CD4-positive, alpha-beta T cell treated with Interleukin-17A for 4 hours (primary cell): Measurements from ENCODE around the gene HOXD1.
A peak's percentile ranks its signal among the peaks of the same experiment; 100 is the strongest.

ENCODE experiments used
- DNase-seq: peaks from one replicate; pipeline ENCODE4 v3.0.0-alpha.2; 2020; ENCODE audit warnings: mixed read lengths

The HOXD1 gene

DNA sequence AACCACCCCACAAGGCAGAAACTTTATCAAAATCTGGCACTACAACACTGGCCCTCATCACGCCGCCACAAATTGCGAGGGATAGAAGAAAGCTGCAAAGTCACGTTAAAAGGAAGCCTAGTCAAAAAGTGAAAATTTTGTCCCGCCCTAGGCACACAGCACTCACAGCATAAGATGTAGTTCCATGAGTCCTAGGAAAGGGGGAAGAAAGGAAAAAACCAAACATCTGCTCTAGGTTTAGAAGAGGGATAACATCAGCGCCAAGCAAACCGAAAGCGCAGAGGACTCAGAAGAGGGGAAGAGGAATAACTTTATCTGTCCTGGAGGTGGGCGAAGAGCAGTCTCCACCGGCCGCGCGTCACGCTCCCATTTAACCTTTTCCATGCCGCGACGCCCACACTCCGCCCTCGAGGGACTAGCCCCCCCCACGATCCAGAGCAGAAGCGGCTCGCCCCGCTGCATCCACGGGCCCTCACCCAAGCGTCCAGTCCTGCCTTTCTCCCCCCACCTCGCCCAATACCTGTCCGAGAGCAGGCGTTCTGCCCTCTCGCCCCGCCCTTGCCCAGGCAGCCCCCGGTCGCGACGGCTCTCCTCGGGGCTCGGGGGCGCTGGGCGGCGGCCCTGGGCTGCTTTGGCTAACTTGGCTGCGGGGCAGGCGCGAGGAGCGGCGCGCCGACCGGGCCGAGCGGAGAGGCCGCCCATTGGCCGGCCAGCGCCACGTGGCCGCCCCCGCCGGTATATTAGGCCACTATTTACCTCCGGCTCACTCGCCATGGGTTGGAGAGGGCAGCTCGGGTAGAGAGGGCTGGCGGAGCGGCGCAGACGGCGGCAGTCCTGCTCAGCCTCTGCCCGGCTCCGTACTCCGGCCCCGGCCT, at the start of gene HOXD1:
Gene HOXD1 (plus strand): TSS at position 770 of the 875 bp plus-strand sequence. CDS start 134 bp downstream, outside the sequence.
- no peak for DNase-seq

- no peak for DNase-seq
Measured at GRCh38 chr2:176138923-176139660, 49.4 kb upstream of the HOXD1 start.

GRCh38 chr2:176139661-176140512, 48.6 kb upstream of the HOXD1 start:
- no peak for DNase-seq

DNA sequence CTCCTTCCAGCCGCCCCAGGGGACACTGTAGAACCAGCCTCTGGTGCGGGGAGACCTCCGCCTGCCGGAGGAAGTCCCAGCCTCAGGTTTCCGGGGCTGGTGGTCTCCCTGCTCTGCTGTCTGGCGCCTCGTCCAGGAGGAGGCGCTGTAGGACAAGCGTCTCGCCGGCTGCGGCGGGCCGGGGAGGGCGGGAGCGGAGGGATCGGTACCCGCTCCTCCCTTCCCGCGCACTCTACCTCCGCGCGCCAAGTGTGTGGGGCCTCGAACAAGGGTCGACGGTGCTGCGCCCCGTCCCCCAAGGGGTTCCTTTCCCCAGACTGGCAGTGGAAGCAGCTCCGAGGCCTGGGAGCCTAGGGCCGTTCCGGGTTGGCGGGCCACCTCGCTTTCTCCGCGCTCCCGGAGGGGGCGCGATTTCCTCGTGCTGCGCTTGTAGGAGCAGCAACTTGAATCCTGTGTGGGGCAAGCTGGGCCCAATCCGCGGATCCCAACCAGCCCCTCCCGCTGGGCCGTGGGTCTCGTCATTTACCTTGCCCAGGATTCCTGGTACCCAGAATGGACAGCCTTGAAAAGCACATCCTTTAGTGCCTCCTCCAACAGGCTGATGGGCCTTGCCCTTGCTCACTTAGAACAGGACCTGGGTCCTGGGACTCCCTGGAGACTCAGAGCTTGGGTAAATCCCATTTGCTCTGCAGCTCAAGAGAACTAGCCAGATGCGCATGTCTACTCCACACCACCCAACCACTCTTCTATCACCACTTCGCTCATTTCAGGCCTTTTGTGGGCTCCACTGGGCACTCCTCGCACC, 47.8 kb upstream of the HOXD1 start:
- DNase-seq = peak; percentile 62

DNA sequence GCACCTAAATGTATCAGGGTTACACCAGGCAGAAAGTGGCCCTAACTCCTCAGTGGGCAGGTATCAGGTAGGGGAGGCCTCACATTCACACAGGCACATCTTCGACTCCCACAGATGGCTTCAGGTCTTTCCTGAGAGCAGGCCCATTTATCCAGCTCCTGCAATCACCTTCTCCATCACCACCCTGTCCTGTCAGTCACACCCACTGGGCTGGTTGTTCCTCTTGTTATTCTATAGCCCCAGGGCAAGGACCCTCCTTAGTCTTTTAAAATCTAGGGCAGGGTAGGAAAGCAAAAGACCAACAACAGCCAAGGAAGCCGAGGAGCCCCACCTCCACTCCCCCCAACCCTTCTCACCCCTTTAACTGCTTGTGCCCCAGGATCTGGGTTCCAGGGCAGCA, 46.2 kb upstream of the HOXD1 start:
- no peak for DNase-seq

DNA sequence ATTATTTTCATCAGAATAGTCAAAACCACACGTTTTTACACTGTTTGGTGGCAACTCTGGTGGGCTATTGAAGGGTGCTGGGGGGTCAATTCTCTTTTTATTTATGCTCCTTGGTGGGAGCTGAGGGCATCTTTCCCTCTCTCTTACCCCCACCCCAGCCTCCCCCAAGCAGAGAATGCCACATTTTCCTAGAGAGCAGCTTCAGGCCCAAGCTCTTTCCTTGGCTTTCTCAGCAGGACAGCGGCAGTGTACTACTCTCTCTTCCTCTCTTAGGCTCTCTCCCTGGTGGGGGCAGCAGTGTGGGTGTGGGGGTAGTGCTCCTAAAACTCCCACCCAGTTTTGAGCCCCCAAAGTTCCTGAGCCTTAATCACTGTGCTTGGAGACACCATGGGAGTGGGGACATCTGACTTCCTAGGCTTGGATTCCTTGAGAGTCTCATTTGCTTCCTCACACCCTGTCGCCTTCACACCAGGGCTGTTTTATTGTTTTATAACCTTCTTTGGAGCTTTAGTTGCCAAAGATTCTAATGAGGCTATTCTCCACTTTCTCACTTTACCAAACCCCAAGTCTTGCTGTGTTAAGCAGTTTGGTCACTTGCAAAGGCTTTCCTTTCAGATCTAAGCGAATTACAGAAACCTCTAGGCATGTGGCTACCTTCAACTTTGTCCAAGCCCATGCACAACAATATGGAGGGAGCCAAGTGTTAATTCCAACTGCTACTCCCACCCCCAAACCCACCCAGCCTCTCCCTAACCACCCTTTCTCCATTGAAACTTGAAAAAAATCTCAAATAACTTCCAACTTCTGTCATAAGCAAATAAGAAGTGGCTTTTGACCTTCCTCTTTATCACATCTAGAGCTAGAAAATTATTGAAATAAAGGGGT, 43.1 kb upstream of the HOXD1 start:
- no peak for DNase-seq

- DNase-seq = no peak
Measured at GRCh38 chr2:176146101-176146500, 42.4 kb upstream of the HOXD1 start.

- DNase-seq = no peak
Measured at GRCh38 chr2:176146645-176147044, 41.8 kb upstream of the HOXD1 start.

GRCh38 chr2:176147210-176147799, 41.2 kb upstream of the HOXD1 start:
- DNase-seq = no peak

DNA sequence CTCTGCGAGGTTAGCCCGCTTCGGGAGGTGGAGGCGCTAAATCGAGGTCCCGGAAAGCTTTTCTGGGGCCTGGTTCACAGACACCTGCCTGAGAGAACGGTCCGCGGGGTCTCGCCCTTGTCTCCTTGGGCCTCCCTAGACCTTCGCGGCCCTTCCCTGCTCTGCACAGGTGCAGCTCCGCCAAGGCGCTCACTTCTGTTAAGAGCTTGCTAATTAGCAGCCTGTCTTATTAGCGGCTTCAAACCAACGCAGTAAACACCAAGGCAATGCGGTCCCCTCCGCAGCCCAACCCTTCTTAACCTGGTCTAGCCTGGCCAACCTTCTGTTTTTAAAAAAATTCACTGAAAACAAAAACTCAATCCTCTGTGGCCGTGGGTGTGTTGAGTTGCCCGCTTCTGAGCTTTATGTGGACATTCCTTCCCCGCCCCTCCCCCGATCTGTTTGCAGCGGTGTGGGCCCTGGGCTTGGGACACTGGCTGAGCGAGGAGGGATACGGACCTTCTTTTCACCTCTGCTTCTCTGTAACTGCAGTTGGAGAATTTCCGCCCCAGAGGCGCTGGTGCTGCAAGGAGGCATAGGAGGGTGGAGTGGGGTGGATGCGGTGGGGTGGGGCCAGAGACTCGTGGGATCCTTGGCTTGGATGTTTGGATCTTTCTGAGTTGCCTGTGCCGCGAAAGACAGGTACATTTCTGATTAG, 40.5 kb upstream of the HOXD1 start:
- no peak for DNase-seq

DNA sequence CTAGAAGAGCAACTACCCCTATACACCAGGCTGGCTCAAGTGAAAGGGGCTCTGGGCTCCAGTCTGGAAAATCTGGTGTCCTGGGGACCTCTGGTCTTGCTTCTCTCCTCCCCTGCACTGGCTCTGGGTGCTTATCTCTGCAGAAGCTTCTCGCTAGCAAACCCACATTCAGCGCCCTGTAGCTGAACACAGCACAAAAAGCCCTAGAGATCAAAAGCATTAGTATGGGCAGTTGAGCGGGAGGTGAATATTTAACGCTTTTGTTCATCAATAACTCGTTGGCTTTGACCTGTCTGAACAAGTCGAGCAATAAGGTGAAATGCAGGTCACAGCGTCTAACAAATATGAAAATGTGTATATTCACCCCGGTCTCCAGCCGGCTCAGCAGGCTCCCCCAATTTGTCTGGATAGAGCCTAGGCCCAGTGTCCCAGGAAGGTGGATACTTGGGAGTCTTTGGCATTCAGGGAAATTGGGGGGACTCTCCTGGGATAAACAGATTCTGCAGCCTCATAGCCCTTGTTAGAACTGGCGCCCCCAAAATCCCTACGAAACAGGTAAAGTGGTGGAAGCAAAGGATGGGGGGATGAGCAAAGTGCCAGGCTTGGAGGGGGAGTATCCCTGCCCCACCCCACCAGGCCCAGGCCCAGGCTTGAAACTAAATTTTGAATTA, 39.6 kb upstream of the HOXD1 start:
- no peak for DNase-seq

- DNase-seq = no peak
Measured at GRCh38 chr2:176149481-176149938, 39.0 kb upstream of the HOXD1 start.

DNA sequence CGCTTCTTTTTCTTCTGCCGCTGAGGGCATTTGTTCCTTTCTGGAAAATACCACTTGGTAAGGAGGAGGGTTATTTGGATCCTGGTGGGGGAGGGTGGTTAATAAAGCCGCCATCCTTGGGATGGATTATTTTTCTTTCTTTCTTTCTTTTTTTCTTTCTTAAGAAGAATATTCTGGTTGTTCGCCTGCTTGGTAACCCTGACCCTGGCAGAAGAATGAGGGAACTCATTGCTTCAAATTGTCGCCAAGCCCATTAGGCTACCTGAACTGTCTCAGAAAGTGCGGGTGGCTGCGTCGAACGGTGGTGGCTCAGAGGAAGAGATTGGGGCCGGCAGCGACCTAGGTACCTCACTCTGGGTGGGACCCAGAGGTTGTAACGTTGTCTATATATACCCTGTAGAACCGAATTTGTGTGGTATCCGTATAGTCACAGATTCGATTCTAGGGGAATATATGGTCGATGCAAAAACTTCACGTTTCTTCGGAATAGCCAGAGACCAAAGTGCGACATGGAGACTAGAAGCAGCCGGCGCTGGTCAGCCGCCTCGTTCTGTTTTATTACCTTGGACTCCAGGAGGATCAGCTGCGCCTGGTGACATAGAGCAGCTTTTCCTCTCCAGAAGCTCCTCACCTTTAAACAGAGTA, 38.4 kb upstream of the HOXD1 start:
- no peak for DNase-seq

- DNase-seq = no peak
Measured at GRCh38 chr2:176150584-176151441, 37.7 kb upstream of the HOXD1 start.

- no peak for DNase-seq
Measured at GRCh38 chr2:176151442-176152287, 36.8 kb upstream of the HOXD1 start, which contains the start of gene HOXD4. HOXD4 (plus strand) TSS chr2:176151550; CDS start chr2:176151634, 84 bp downstream.

DNA sequence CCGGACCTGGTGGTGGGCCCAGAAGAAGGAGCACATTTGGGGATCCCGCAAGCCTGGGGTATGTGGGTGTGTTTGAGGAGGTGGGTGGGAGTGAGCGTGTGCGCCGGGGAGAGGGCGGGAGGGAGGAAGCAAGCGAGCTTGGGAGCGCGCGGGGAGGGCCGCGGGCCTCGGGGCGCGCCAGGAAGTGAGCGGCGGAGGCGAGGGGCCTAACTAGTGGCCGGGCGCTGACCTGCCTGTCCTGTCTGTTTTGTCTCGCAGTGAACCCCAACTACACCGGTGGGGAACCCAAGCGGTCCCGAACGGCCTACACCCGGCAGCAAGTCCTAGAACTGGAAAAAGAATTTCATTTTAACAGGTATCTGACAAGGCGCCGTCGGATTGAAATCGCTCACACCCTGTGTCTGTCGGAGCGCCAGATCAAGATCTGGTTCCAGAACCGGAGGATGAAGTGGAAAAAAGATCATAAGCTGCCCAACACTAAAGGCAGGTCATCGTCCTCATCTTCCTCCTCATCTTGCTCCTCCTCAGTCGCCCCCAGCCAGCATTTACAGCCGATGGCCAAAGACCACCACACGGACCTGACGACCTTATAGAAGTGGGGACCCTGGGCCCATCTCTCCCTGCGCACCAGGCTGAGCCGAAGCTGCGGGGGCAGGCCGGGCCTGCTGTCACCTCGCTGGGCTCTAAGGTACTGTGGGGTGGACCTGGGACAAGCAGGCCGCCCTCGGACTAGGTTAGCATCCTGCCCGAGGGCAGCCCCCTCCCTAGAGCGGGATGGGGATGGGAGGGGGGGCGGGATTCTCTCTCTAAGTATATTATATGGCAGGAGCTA, 35.9 kb upstream of the HOXD1 start:
- DNase-seq = no peak
